C1 segment of cervical spinal cord (tissue), 14 donors: Measurements from ENCODE around the gene ZNF358.

Experiments
- DNase-seq, 14 donors: peaks; one replicate each; lab custom pipeline; 2025; lab: John Stamatoyannopoulos, UW

The ZNF358 gene

GRCh38 chr19:7520131-7521051 is 4.5 kb downstream of the ZNF358 start:
- DNase-seq = peak in 6 of 14 donors; percentile 15 to 60 (median 45)

DNA sequence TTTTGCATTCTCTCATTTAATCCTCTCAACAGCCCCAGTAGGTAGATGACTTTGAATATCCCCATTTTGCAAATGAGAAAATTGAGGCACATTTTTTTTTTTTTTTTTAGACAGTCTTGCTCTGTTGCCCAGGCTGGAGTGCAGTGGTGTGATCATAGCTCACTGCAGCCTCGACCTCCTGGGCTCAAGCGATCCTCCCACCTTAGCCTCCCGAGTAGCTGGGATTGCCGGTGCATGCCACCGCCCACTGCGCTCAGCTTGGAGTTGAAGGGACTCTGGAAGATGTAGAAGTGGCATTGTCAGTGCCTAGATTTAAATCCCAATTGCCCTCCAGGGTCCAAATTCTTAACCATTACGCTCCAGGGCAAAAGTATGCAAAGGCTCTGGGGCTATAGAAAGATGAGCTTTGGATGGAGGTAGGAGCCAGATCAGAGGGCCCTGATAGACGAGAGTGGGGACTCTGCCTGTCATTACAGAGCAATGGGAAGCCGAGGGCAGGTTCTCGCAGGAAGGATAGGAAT is 5.7 kb downstream of the ZNF358 start:
- no peak for DNase-seq

GRCh38 chr19:7522072-7522922 is 6.4 kb downstream of the ZNF358 start, which contains the start of gene MCOLN1:
MCOLN1 (plus strand) TSS chr19:7522624; CDS start chr19:7522751, 127 bp downstream.
- DNase-seq = peak; percentile 71 to 98 (median 96)

DNA sequence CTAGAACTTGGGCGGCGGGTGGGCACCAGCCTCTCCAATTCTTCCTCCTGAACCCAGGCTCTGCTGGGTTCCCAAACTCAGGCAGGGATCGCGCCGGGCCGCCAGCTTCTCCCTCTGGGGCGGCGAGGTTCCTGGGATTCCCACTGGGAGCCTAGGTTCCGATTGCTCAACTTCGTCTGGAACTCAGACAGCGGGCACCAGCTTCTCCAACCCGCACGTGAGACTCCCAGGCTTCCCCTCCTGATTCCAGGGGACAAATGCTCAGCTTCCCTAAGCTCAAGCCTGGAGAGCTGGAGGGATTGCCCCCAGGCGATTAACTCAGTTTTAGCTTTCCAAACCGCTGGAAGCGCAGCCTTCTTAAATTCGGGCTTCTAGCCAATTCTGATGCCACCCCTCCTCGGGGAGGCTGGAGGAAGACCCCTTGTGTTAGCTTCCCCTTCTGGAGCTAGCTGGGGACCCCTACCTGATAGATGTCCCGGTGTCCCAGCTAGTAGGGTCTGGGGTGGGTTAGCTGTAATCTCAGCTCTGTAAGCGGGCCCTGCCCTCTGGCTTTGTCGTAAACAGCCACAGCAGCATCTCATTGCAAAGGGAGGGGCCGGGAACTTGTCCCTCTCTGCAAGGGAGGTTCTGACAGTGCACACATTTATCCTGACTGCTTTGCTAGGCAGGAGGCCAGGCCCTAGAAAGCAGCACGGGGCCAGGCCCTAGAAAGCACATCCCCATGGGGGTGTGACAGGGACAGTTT is 7.2 kb downstream of the ZNF358 start:
- DNase-seq = no peak

- no peak for DNase-seq
Observed at GRCh38 chr19:7524523-7524922, 8.6 kb downstream of the ZNF358 start.

DNA sequence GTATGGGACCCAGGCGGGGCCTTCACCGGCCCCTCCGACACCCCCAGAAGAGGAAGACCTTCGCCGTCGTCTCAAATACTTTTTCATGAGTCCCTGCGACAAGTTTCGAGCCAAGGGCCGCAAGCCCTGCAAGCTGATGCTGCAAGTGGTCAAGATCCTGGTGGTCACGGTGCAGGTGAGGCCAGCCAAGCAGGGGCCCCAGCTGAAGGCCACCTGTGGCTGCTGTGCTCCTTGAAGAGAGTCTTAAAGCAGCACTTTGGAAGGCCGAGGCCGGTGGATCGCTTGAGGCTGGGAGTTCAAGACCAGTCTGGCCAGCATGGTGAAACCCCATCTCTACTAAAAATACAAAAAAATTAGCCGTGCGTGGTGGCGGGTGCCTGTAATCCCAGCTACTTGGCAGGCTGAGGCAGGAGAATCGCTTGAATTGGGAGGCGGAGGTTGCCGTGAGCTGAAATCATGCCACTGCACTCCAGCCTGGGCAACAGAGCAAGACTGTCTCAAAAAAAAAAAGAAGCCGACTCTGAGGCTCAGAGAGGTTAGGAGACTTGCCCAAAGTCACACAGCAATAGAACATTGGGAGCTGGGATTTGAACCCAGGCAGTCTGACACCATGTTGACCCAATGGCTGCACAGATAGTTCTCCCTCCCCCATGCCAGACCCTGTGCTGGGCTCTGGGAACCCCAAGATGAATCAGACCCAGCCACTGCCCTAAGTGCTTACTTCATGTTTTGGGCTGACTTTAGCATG is 9.3 kb downstream of the ZNF358 start:
- DNase-seq = no peak

DNA sequence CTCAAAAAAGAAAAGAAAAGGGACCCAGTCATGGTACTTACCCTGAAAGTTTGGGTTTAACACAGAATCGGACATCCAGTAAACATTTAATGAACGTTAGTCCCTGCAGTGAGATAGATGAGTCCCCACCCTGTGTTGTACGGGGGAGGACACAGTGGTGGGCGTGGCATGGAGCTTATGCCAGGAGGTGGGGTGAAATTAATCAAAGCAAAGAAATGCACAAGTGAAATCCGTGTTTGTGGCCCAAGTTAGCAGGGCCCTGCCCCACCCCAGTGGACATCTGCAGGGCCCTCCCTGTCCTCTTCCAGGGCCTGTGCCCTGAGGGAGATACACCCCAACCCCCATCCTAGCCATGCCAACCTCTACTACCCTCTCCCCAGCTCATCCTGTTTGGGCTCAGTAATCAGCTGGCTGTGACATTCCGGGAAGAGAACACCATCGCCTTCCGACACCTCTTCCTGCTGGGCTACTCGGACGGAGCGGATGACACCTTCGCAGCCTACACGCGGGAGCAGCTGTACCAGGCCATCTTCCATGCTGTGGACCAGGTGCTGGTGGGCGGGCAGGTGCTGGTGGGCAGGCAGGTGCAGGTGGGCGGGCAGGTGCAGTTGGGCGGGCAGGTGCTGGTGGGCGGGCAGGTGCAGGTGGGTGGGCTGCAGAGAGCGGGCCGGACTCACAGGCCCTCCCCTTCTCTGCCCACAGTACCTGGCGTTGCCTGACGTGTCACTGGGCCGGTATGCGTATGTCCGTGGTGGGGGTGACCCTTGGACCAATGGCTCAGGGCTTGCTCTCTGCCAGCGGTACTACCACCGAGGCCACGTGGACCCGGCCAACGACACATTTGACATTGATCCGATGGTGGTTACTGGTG is 10.4 kb downstream of the ZNF358 start:
- DNase-seq = no peak

DNA sequence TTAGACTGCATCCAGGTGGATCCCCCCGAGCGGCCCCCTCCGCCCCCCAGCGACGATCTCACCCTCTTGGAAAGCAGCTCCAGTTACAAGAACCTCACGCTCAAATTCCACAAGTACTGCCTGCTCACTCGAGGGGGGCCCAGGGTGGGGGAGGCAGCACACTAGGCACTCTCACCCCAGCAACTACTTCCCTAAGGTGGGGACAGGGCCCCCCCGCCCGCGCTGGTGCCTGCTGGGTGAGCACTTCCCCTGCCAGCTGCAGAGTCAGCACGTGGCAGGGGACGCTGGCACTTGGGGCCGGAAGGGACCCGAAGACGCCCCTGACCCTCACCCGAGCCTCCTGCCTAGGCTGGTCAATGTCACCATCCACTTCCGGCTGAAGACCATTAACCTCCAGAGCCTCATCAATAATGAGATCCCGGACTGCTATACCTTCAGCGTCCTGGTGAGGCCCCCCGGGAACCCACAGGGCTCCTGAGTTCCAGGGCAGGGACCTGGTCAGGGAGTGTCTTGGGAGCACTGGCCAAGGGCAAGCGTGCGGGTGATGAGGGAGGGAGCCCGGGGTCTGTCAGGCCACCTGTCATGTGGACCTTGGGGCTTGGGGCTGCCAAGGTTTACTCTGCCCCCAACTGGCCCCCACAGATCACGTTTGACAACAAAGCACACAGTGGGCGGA is 11.8 kb downstream of the ZNF358 start:
- DNase-seq = peak in 3 of 14 donors; percentile 13 to 22 (median 20)

- DNase-seq = no peak
Observed at GRCh38 chr19:7528192-7528519, 12.3 kb downstream of the ZNF358 start.

DNA sequence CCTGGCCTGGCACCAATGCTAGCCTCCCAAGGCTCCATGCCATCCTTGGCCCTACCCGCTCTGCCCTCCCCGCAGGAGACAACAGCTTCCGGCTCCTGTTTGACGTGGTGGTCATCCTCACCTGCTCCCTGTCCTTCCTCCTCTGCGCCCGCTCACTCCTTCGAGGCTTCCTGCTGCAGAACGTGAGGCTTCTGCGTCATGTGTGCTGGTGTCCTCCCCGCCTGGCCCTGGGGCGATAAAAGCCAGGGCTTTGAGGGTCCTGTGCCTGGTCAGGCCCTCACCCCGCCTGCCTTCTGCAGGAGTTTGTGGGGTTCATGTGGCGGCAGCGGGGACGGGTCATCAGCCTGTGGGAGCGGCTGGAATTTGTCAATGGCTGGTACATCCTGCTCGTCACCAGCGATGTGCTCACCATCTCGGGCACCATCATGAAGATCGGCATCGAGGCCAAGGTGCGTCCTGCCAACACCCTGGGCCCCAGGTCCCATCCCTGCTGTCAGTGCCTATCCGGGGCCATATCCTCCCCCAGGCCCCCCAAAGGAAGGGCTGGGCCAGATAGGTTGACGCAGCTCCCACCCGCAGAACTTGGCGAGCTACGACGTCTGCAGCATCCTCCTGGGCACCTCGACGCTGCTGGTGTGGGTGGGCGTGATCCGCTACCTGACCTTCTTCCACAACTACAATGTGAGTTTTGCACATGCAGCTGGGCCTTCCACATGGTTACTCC is 12.8 kb downstream of the ZNF358 start:
- no peak for DNase-seq

- DNase-seq = no peak
Observed at GRCh38 chr19:7529246-7529600, 13.3 kb downstream of the ZNF358 start.

GRCh38 chr19:7529610-7530490 is 13.9 kb downstream of the ZNF358 start:
- no peak for DNase-seq

- peak in 11 of 14 donors; percentile 12 to 74 (median 44) for DNase-seq
Observed at GRCh38 chr19:7533281-7533885, 17.5 kb downstream of the ZNF358 start.

- DNase-seq = peak in 13 of 14 donors; percentile 32 to 91 (median 75)
Observed at GRCh38 chr19:7533925-7534480, 18.1 kb downstream of the ZNF358 start.

GRCh38 chr19:7534531-7535046 is 18.7 kb downstream of the ZNF358 start:
- DNase-seq = peak in 13 of 14 donors; percentile 25 to 79 (median 63)
